NCI-H1105 treated with DMSO at 0.1 percent for 48 hours (cell line): ENCODE measurements around the gene CTH.
"Not testable (repeated sequence)": the region's sequence is repeated elsewhere in the genome, so short reads cannot be mapped to it uniquely, and the experiment has no call there.

Experiments
- DNase-seq: peaks from one replicate; lab custom pipeline; 2025; lab: John Stamatoyannopoulos, UW

Gene CTH

GRCh38 chr1:70410604-70411359 lies at the start of gene CTH:
Gene CTH, plus strand, starts transcription at chr1:70411268. Its CDS starts 148 bp downstream, at chr1:70411416.
- peak; percentile 96 for DNase-seq

GRCh38 chr1:70361727-70362398 lies 49.2 kb upstream of the CTH start:
- DNase-seq, result no peak

GRCh38 chr1:70364439-70364838 lies 46.6 kb upstream of the CTH start:
- DNase-seq, result no peak

- DNase-seq, result not testable (repeated sequence)
Measured at GRCh38 chr1:70366425-70366952, 44.6 kb upstream of the CTH start.

GRCh38 chr1:70366997-70367396 lies 44.1 kb upstream of the CTH start:
- DNase-seq, result not testable (repeated sequence)

GRCh38 chr1:70367397-70367796 lies 43.7 kb upstream of the CTH start:
- not testable (repeated sequence) for DNase-seq

GRCh38 chr1:70371586-70371985 lies 39.5 kb upstream of the CTH start:
- DNase-seq, result not testable (repeated sequence)

- DNase-seq, result no peak
Measured at GRCh38 chr1:70372426-70372825, 38.6 kb upstream of the CTH start.

- DNase-seq, result not testable (repeated sequence)
Measured at GRCh38 chr1:70373580-70373979, 37.5 kb upstream of the CTH start.

- no peak for DNase-seq
Measured at GRCh38 chr1:70376196-70376595, 34.9 kb upstream of the CTH start.

- no peak for DNase-seq
Measured at GRCh38 chr1:70382682-70383081, 28.4 kb upstream of the CTH start.

GRCh38 chr1:70383483-70383882 lies 27.6 kb upstream of the CTH start:
- no peak for DNase-seq

- no peak for DNase-seq
Measured at GRCh38 chr1:70384542-70384941, 26.5 kb upstream of the CTH start.

GRCh38 chr1:70385477-70385876 lies 25.6 kb upstream of the CTH start:
- DNase-seq, result no peak

GRCh38 chr1:70386121-70386520 lies 24.9 kb upstream of the CTH start:
- no peak for DNase-seq

GRCh38 chr1:70387507-70387906 lies 23.6 kb upstream of the CTH start:
- DNase-seq, result no peak

GRCh38 chr1:70392626-70393025 lies 18.4 kb upstream of the CTH start:
- no peak for DNase-seq

GRCh38 chr1:70396607-70397006 lies 14.5 kb upstream of the CTH start:
- no peak for DNase-seq

- DNase-seq, result no peak
Measured at GRCh38 chr1:70397013-70397412, 14.1 kb upstream of the CTH start.

GRCh38 chr1:70400335-70400734 lies 10.7 kb upstream of the CTH start:
- DNase-seq, result no peak

- DNase-seq, result no peak
Measured at GRCh38 chr1:70401974-70402373, 9.1 kb upstream of the CTH start.

GRCh38 chr1:70403759-70404158 lies 7.3 kb upstream of the CTH start:
- DNase-seq, result no peak

- peak; percentile 17 for DNase-seq
Measured at GRCh38 chr1:70405780-70406416, 5.2 kb upstream of the CTH start.
